ENCODE results near the gene SIGLEC12.

SIGLEC12 gene

DNA sequence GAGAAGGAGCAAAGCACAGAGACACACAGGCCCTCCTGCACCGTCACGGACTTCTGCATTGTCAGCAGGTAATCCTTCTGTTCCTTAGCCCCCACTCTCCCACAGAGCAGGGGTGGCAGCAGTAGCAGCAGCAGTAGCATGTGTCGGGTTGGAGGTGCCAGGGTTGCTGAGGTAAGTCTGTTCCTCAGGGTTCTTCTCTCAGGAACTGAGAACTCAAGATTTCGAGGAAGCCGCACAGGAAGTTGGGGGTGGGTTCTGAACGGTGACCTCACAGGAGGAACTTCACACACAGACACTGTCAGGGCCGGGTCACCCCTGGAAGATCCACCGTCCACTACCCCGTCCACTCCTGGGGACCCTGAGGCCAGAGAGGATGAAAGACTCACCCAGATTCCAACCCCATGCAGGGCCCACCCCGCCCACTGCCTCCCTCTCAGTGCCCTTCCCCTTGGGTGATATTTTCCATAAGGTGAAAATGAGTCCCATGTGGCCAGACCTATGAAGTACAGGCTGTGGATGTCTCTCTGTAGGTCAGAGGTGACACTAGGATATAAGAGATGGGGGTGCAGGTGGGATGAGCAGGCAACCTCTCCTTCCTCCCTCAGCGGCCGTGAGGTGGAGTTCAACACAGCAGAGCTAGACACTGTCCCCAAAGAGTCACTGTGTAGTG is at the start of gene SIGLEC12:
SIGLEC12 (minus strand) TSS at position 207 of the 670 bp plus-strand sequence; CDS start at position 140, 67 bp downstream.
- H3K36me3 ChIP-seq (ENCODE audit: insufficient read depth, low read length): no peaks in the 10 kb centered on the region
- H3K4me1 ChIP-seq (ENCODE audit: control insufficient read depth, insufficient read depth, low read length, unreplicated experiment): no peaks in the 10 kb centered on the region
- H3K27me3 ChIP-seq (ENCODE audit: insufficient read depth, low read length): 0 out of 2 replicates have a peak, but pooled peaks cover 6% of the 10 kb centered on the region
- H3K27ac ChIP-seq (ENCODE audit: low read depth, low read length): no peak within 1 kb of the TSS
- H3K79me2 ChIP-seq (ENCODE audit: control insufficient read depth, insufficient read depth, low read length, unreplicated experiment): no peaks in the 10 kb centered on the region
- H2AFZ ChIP-seq (ENCODE audit: low read length, unreplicated experiment): no peak within 1 kb of the TSS
- no peak within 1 kb of the TSS for H3K4me3 ChIP-seq (ENCODE audit: low read depth, low read length)

GRCh38 chr19:51550848-51551672 is 49.5 kb upstream of the SIGLEC12 start:
- Histone ChIP-seq H3K4me3 (ENCODE audit: low read depth, low read length) (no peak overlapping the region), H3K4me1 (ENCODE audit: control insufficient read depth, insufficient read depth, low read length, unreplicated experiment) (peaks cover 5% of the 10 kb centered on the region), H3K36me3 (ENCODE audit: insufficient read depth, low read length) (no peaks in the 10 kb centered on the region), H3K79me2 (ENCODE audit: control insufficient read depth, insufficient read depth, low read length, unreplicated experiment) (no peaks in the 10 kb centered on the region), H2AFZ (ENCODE audit: low read length, unreplicated experiment) (no peak overlapping the region), H3K27me3 (ENCODE audit: insufficient read depth, low read length) (0 out of 2 replicates have a peak, but pooled peaks cover 11% of the 10 kb centered on the region), H3K27ac (ENCODE audit: low read depth, low read length) (no peak overlapping the region)

DNA sequence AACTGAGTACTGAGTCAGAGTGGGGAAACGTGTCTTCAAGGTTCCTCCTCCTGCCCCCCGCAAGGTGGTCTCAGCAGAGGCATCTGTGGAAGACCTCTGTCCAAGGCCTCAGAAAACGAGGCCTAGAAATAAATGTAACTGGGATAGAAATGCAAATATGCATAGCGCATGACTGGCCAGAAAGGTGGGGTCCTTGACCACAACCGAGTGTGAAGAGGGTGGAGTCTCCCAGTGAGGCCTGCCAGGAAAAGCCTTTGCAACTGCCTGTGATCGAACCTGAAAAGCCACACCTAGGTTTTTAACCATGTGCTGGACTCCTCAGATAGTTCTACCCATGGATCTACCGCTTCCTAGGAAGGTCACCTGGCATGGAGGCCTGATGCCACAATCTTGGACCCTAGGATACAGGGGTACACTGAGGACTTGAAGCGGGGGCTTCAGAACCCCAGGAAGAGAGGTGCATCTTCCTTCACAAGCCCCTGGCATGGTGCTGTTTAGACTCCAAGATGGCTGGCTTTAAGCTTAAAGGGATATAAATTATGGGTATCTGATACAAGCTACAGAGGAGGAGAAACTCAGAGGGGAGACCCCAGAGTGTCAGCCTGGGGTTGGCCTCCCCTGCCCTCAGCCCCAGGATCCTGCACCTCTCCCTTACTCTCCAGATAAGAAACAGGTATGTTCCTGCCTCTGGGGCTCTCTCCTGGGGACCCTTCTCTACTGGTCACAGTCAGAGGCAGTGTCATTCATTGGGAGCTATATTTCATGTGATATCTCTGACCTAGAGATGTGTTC is 48.1 kb upstream of the SIGLEC12 start:
- H3K36me3 ChIP-seq (ENCODE audit: insufficient read depth, low read length): no peaks in the 10 kb centered on the region
- H3K4me1 ChIP-seq (ENCODE audit: control insufficient read depth, insufficient read depth, low read length, unreplicated experiment): peaks cover 5% of the 10 kb centered on the region
- H3K27me3 ChIP-seq (ENCODE audit: insufficient read depth, low read length): 0 out of 2 replicates have a peak, but pooled peaks cover 6% of the 10 kb centered on the region
- H2AFZ ChIP-seq (ENCODE audit: low read length, unreplicated experiment): no peak overlapping the region
- H3K27ac ChIP-seq (ENCODE audit: low read depth, low read length): no peak overlapping the region
- no peaks in the 10 kb centered on the region for H3K79me2 ChIP-seq (ENCODE audit: control insufficient read depth, insufficient read depth, low read length, unreplicated experiment)
- no peak overlapping the region for H3K4me3 ChIP-seq (ENCODE audit: low read depth, low read length)

DNA sequence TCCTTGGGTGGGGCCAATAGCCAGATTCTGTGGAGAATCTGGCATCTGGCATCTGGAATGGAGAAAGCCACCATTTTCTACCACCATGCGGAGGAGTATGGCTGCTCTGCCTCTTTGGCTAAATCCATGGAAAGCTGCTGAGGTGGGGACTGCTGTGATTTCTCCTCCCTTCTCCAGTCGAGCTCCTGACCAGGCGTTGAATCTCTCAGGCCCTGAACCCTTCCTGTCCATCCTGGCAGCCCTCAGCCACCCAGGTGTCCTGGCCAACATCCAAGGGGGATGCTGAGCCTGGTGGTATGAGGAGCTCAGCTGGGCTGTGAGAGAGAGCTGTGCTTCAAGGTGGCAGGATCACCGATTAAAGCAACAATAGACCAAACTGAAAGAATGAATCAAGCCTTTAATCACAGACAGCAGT is 47.3 kb upstream of the SIGLEC12 start:
- no peaks in the 10 kb centered on the region for H3K79me2 ChIP-seq (ENCODE audit: control insufficient read depth, insufficient read depth, low read length, unreplicated experiment)
- no peak overlapping the region for H3K4me3 ChIP-seq (ENCODE audit: low read depth, low read length)
- H3K36me3 ChIP-seq (ENCODE audit: insufficient read depth, low read length): no peaks in the 10 kb centered on the region
- no peak overlapping the region for H3K27ac ChIP-seq (ENCODE audit: low read depth, low read length)
- peaks cover 5% of the 10 kb centered on the region for H3K4me1 ChIP-seq (ENCODE audit: control insufficient read depth, insufficient read depth, low read length, unreplicated experiment)
- H2AFZ ChIP-seq (ENCODE audit: low read length, unreplicated experiment): no peak overlapping the region
- 0 out of 2 replicates have a peak, but pooled peaks cover 9% of the 10 kb centered on the region for H3K27me3 ChIP-seq (ENCODE audit: insufficient read depth, low read length)

GRCh38 chr19:51548213-51548651 is 46.6 kb upstream of the SIGLEC12 start:
- Histone ChIP-seq H2AFZ (ENCODE audit: low read length, unreplicated experiment) (no peak overlapping the region), H3K27me3 (ENCODE audit: insufficient read depth, low read length) (0 out of 2 replicates have a peak, but pooled peaks cover 9% of the 10 kb centered on the region), H3K4me3 (ENCODE audit: low read depth, low read length) (no peak overlapping the region)

GRCh38 chr19:51547397-51548212 is 46.0 kb upstream of the SIGLEC12 start:
- Histone ChIP-seq H3K79me2 (ENCODE audit: control insufficient read depth, insufficient read depth, low read length, unreplicated experiment) (no peaks in the 10 kb centered on the region), H3K36me3 (ENCODE audit: insufficient read depth, low read length) (no peaks in the 10 kb centered on the region), H3K27me3 (ENCODE audit: insufficient read depth, low read length) (0 out of 2 replicates have a peak, but pooled peaks cover 8% of the 10 kb centered on the region), H3K4me1 (ENCODE audit: control insufficient read depth, insufficient read depth, low read length, unreplicated experiment) (peaks cover 5% of the 10 kb centered on the region), H3K4me3 (ENCODE audit: low read depth, low read length) (no peak overlapping the region), H3K27ac (ENCODE audit: low read depth, low read length) (no peak overlapping the region), H2AFZ (ENCODE audit: low read length, unreplicated experiment) (no peak overlapping the region)

More at GRCh38 chr19:51548213-51548651, 46.6 kb upstream of the SIGLEC12 start:
- no peaks in the 10 kb centered on the region for H3K79me2 ChIP-seq (ENCODE audit: control insufficient read depth, insufficient read depth, low read length, unreplicated experiment)
- no peak overlapping the region for H3K27ac ChIP-seq (ENCODE audit: low read depth, low read length)
- no peaks in the 10 kb centered on the region for H3K36me3 ChIP-seq (ENCODE audit: insufficient read depth, low read length)
- peaks cover 5% of the 10 kb centered on the region for H3K4me1 ChIP-seq (ENCODE audit: control insufficient read depth, insufficient read depth, low read length, unreplicated experiment)

DNA sequence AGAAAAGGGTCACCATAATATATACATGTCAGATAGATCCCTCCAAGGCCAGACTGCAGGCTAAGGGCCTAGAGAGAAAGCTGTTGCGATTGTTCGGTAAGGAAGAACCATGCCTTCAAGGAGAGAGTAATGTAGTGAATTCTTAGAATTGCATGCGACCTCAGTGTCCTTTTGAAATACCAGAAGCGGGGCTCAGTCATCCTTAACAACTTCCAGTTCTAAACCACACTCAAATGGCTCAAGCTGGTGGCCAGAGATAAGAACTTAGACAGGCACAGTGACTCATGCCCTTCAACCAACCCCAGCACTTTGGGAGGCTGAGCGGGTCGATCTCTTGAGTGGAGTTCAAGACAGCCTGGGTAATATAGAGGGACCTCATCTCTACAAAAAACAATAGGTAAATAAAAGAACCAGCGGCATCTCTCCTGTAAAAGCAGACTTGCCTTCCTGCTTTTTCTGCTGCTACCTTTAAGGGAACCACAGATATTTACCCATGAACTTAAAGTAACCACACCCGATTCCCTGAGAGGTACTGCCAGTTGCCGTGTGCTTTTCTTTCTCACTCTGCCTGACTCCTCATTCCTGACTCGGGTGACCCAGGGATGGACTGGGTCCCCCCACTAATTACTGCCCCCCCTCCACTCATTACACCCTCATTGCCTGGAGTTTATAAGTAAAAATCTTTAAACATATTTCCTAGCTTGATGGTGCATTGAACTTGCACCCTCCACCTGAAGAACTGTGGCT is 45.2 kb upstream of the SIGLEC12 start:
- Histone ChIP-seq H3K79me2 (ENCODE audit: control insufficient read depth, insufficient read depth, low read length, unreplicated experiment) (no peaks in the 10 kb centered on the region), H3K27me3 (ENCODE audit: insufficient read depth, low read length) (0 out of 2 replicates have a peak, but pooled peaks cover 6% of the 10 kb centered on the region), H3K4me3 (ENCODE audit: low read depth, low read length) (no peak overlapping the region), H2AFZ (ENCODE audit: low read length, unreplicated experiment) (no peak overlapping the region), H3K4me1 (ENCODE audit: control insufficient read depth, insufficient read depth, low read length, unreplicated experiment) (peaks cover 5% of the 10 kb centered on the region), H3K36me3 (ENCODE audit: insufficient read depth, low read length) (no peaks in the 10 kb centered on the region), H3K27ac (ENCODE audit: low read depth, low read length) (no peak overlapping the region; the same call in 1 of the 2 replicates)

DNA sequence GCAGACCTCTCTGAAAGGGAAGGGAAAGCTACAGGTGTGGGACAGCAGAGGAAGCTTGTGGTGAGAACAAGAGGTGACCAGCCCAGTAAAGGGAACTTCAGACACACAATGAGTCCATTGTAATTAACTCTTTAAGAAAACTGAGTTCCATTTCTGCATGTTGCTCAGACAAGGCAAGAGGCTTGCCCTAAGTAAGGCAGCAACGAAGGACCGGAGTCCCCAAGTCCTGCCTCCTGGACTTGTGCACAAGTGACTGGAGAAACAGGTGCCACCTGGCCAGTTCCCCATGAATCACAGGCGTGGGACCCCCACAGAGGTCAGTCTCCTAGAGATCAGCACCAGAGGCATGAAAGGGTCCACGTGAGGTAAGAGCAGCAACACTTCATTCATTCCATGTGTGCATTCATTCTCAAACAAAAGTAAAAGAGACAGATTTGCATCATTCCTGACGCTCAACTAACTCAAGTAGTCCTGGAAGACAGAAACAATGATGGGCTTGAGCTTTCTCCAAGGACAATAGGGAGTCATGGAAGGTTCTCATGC is 44.6 kb upstream of the SIGLEC12 start:
- H3K27me3 ChIP-seq (ENCODE audit: insufficient read depth, low read length): 0 out of 2 replicates have a peak, but pooled peaks cover 6% of the 10 kb centered on the region
- H3K4me3 ChIP-seq (ENCODE audit: low read depth, low read length): no peak overlapping the region
- H3K27ac ChIP-seq (ENCODE audit: low read depth, low read length): no peak overlapping the region
- no peaks in the 10 kb centered on the region for H3K36me3 ChIP-seq (ENCODE audit: insufficient read depth, low read length)
- peaks cover 5% of the 10 kb centered on the region for H3K4me1 ChIP-seq (ENCODE audit: control insufficient read depth, insufficient read depth, low read length, unreplicated experiment)
- H3K79me2 ChIP-seq (ENCODE audit: control insufficient read depth, insufficient read depth, low read length, unreplicated experiment): no peaks in the 10 kb centered on the region
- no peak overlapping the region for H2AFZ ChIP-seq (ENCODE audit: low read length, unreplicated experiment)

GRCh38 chr19:51544038-51544437 is 42.4 kb upstream of the SIGLEC12 start:
- Histone ChIP-seq H3K4me1 (ENCODE audit: control insufficient read depth, insufficient read depth, low read length, unreplicated experiment) (peaks cover 5% of the 10 kb centered on the region), H3K27ac (ENCODE audit: low read depth, low read length) (no peak overlapping the region), H3K79me2 (ENCODE audit: control insufficient read depth, insufficient read depth, low read length, unreplicated experiment) (no peaks in the 10 kb centered on the region), H3K4me3 (ENCODE audit: low read depth, low read length) (no peak overlapping the region), H3K27me3 (ENCODE audit: insufficient read depth, low read length) (0 out of 2 replicates have a peak, but pooled peaks cover 9% of the 10 kb centered on the region), H2AFZ (ENCODE audit: low read length, unreplicated experiment) (no peak overlapping the region), H3K36me3 (ENCODE audit: insufficient read depth, low read length) (no peaks in the 10 kb centered on the region)

Data from ACC112 (cell line).